Cardiac fibroblast (primary cell): ENCODE measurements around the gene TAOK3.
A peak's percentile ranks its signal among the peaks of the same experiment; 100 is the strongest.

Source experiments
- DNase-seq, 2 donors: peaks; one replicate each; pipeline versions ENCODE4 v3.0.0 to v3.0.0-alpha.2; 2010; ENCODE audit warnings: low read depth in 2 of 2
- H3K4me3 ChIP-seq, 2 donors: replicated peaks in 1 of 2; 1 replicate in 1 of 2; 2 replicates in 1 of 2; pipeline ENCODE4 v1.5.1; 2011; ENCODE audit warnings: low read depth in 2 of 2, low read length in 2 of 2, mild to moderate bottlenecking in 2 of 2, moderate library complexity in 1 of 2
- CTCF ChIP-seq: IDR thresholded peaks from one replicate; pipeline ENCODE4 v1.5.1; 2011; ENCODE audit warnings: low read depth, mild to moderate bottlenecking, low read length, inconsistent platforms

Gene TAOK3

DNA sequence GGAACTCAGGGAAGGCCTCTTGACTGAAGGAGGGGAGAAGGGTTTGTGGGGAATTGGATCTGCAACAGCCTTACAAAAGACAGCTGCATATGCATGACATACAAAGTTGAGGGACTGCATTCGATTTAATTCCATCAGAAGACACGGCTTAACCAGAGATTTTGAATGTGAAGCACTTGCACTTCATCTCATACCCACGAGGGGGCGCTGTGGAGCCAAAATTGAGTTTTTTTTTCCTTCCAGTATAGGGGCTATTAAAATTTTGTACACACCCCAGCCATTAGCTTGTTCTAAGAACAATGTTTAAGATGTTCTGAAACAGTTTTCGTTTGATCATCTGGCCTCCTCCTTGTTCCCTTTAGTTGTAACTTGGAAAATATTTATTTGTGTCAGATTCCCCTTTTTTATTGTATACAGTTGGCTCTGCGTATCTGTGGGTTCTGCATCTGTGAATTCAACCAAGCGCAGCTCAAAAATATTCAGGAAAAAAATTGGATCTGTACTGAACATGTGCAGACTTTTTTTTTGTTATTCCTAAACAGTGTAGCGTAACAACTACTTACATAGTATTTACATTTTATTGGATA is 5.3 kb upstream of the TAOK3 start:
- TF ChIP-seq CTCF, result peak; percentile 81
- H3K4me3 ChIP-seq, result peak overlapping the region; percentile 84 to 86
- peak; percentile 66 to 72 for DNase-seq

DNA sequence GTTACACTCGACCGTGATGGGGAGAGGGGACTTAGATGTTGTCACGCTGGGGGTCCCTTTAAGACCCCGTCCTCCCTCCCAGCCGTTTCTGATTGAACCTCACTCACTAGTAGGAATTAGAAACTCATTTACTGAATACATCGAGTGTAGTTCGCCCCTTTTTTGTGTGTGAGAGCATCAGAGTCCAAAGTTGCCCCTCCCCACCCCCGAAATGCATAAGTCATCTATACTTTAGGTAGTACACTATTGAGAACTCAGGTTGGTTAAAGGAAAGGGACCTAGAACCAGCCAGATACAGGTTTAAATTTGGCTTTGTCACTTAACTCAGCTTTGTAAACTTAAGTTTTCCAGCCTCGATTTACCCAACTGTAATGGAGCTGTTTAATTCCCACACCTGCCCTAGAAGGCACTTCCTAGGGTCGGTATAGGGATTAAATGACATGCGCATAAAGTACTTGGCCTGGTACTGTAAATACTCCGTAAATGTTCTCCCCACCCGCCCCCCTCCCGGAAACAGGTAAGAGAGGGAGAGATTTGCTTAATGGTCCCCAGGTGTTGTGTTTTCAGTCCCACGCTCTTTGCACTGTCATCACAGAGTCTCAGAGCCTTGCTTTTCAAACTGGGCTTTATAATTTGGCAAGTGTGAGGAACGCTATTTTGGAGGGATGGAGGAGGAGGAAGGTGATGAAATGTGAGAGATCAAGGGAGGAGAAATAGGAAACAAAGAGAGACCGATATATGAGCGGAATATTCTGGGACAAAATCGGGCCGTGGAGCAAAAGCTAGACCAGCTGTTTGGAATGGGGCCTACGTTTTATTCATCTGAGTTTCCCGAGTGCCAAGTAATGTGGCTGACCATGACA is 4.5 kb upstream of the TAOK3 start:
- DNase-seq, result no peak
- TF ChIP-seq CTCF, result no peak
- peak overlapping the region; percentile 84 to 86 for H3K4me3 ChIP-seq

DNA sequence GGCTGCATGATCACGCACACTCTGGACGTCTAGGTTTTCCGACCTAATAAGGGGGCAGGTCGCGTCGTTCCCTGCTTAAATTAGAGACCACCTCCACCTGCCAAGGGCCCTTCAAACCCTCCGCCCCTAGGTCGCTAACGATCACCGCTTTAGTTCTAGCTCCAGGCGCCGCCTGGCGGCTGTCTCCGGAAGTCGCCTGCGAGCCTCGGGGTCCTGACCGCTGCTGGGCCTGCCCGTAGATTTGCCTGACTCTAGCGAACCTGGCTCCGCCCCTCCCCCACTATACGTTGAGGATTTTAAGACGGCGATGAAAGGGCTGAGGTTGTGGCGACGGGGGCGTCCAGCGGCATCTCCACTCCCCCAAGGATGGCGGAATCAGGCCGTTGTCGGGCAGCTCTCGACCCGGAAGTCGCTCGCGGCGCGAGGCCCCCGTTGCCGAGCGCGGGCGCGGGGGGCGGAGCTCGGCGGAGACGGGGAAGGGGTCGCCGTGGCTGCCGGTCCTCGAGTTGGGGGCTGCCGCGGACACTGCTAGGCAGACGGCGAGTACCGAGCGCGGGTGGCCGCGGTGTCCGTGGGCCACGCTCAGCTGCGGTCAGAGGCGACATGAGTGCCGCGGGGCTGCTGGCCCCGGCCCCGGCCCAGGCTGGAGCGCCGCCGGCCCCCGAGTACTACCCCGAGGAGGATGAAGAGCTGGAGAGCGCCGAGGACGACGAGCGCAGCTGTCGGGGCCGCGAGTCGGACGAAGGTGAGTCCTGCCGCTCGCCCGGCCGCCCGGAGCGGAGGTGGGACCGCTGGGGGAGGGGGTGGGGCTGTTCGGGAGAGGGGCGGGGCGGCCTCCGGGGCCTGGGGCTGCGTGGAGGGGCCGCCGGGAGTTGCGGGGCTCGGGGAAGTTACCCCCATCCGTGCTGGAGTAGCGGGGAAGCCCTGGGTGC is 3.6 kb upstream of the TAOK3 start, which contains the start of gene SUDS3:
TSS of gene SUDS3 (plus strand) at position 467 of the 932 bp plus-strand sequence. CDS start at position 604, 137 bp downstream.
- peak; percentile 93 for TF ChIP-seq CTCF
- DNase-seq, result peak; percentile 81 to 87
- H3K4me3 ChIP-seq, result peak within 1 kb of the TSS; percentile 84 to 86

- TF ChIP-seq CTCF, result no peak
- no peak for DNase-seq
- H3K4me3 ChIP-seq, result no peak overlapping the region
These were observed 2.6 kb upstream of the TAOK3 start for GRCh38 chr12:118375348-118375747.

- DNase-seq, result peak in 1 of 2 donors; percentile 68
- no peak overlapping the region for H3K4me3 ChIP-seq
- TF ChIP-seq CTCF, result no peak
These were observed 2.2 kb upstream of the TAOK3 start for GRCh38 chr12:118374909-118375308.

GRCh38 chr12:118374126-118374725 is 1.5 kb upstream of the TAOK3 start:
- no peak for TF ChIP-seq CTCF

More at GRCh38 chr12:118374126-118374725, 1.5 kb upstream of the TAOK3 start:
- H3K4me3 ChIP-seq, result no peak overlapping the region
- DNase-seq, result no peak
